GM12878 (cell line): ENCODE measurements around the gene MGAT2. TPM values are rescaled to one million over a fixed set of nuclear protein-coding genes. Genes with fewer than 3 reads are reported as not detected.

Experiments used
- ATAC-seq: fragments of 200-7000 bp; cut with Tn5 transposase; 3 replicates; pipeline ENCODE4 v1.9.1; 2020; ENCODE audit warnings: mild to moderate bottlenecking, moderate library complexity
- BruUV-seq: library from RNA; stranded (reverse); fragments of 400-500 nt; replicated peaks from 2 replicates; lab custom pipeline; 2021; lab: Mats Ljungman, UMichigan
- CTCF ChIA-PET: fragments of 300-600 bp; sonication (Branson Sonifier 250); formaldehyde crosslinking; extraction: SDS; loops from one replicate; lab custom pipeline; 2021; ENCODE audit warnings: inconsistent platforms; lab: Yijun Ruan, JAX
- POLR2A ChIA-PET: fragments of 350-600 bp; formaldehyde crosslinking; extraction: SDS; loops from one replicate; lab custom pipeline; 2021; ENCODE audit warnings: inconsistent platforms; lab: Charles Lee
- RAD21 ChIA-PET: fragments of 300-600 bp; sonication (Branson Sonifier 250); formaldehyde crosslinking; loops from one replicate; lab custom pipeline; 2023; ENCODE audit warnings: antibody characterized with exemption; ENCODE audit not compliant: unreplicated experiment; lab: Charles Lee
- SMC1A ChIA-PET: fragments of 300-600 bp; sonication (Branson Sonifier 250); formaldehyde crosslinking; loops from one replicate; lab custom pipeline; 2023; ENCODE audit not compliant: unreplicated experiment, uncharacterized antibody; lab: Charles Lee
- DNase-seq: peaks from one replicate; pipeline ENCODE4 v3.0.0-alpha.2; 2011; ENCODE audit warnings: low read depth, low spot score
- FAIRE-seq: peaks from 3 replicates; lab custom pipeline; 2011; peaks lifted over from hg19 to GRCh38; lab: Jason Lieb, UNC
- H2AFZ ChIP-seq: 2 replicates; pipeline ENCODE4 v1.6.0; 2011; ENCODE audit warnings: low read depth, low read length, control low read depth; ENCODE audit not compliant: control insufficient read depth
- H3K27ac ChIP-seq: 2 replicates; pipeline ENCODE4 v1.5.1; 2011; ENCODE audit warnings: control low read depth; ENCODE audit not compliant: control insufficient read depth, insufficient read depth
- H3K27me3 ChIP-seq, 2 experiments: replicated peaks in 1 of 2; 2 replicates each; pipeline versions ENCODE4 v1.6.0 to v1.6.1; 2011; ENCODE audit warnings: low read length in 1 of 2; ENCODE audit not compliant: control insufficient read depth in 2 of 2, insufficient read depth in 2 of 2
- H3K36me3 ChIP-seq, 2 experiments: 2 replicates each; pipeline ENCODE4 v1.5.1; 2011; ENCODE audit warnings: low read length in 1 of 2; ENCODE audit not compliant: control insufficient read depth in 2 of 2, insufficient read depth in 2 of 2
- H3K4me1 ChIP-seq: 2 replicates; pipeline ENCODE4 v1.6.1; 2011; ENCODE audit warnings: mild to moderate bottlenecking, low read length, moderate library complexity, mixed read lengths; ENCODE audit not compliant: control insufficient read depth, insufficient read depth
- H3K4me2 ChIP-seq: 2 replicates; pipeline ENCODE4 v1.6.0; 2011; ENCODE audit warnings: control low read depth; ENCODE audit not compliant: control insufficient read depth, insufficient read depth
- H3K4me3 ChIP-seq: fragments of 200-600 bp; sonication (generic); 2 replicates; pipeline ENCODE4 v1.5.1; 2016
- H3K79me2 ChIP-seq: 2 replicates; pipeline ENCODE4 v1.6.0; 2011; ENCODE audit warnings: low read length; ENCODE audit not compliant: control insufficient read depth, insufficient read depth
- H3K9ac ChIP-seq: 2 replicates; pipeline ENCODE4 v1.8.0; 2011; ENCODE audit warnings: low read length, control low read depth, mixed read lengths; ENCODE audit not compliant: control insufficient read depth, insufficient read depth
- H3K9me3 ChIP-seq: replicated peaks from 3 replicates; pipeline ENCODE4 v1.5.1; 2011; ENCODE audit warnings: mild to moderate bottlenecking, low read length; ENCODE audit not compliant: control insufficient read depth, insufficient read depth
- H4K20me1 ChIP-seq: 2 replicates; pipeline ENCODE4 v1.6.0; 2011; ENCODE audit not compliant: control insufficient read depth, insufficient read depth
- CHD2 ChIP-seq: IDR thresholded peaks from 2 replicates; pipeline ENCODE4 v1.6.1; 2011; ENCODE audit warnings: low read depth, low read length, improper control_type of control experiment, borderline replicate concordance
- CTCF ChIP-seq, 3 experiments: IDR thresholded peaks in 2 of 3; conservative IDR thresholded peaks in 1 of 3; 2 replicates each; pipeline ENCODE4 v1.5.1; 2011; ENCODE audit warnings: low read depth in 3 of 3, low read length in 3 of 3, mild to moderate bottlenecking in 3 of 3, control low read depth in 2 of 3, moderate library complexity in 2 of 3, inconsistent platforms in 1 of 3, mixed read lengths in 1 of 3; ENCODE audit not compliant: control insufficient read depth in 2 of 3, insufficient read depth in 1 of 3; ENCODE audit errors: extremely low read depth in 1 of 3
- FOS ChIP-seq: IDR thresholded peaks from 3 replicates; pipeline ENCODE4 v1.6.1; 2011; ENCODE audit warnings: borderline replicate concordance; ENCODE audit not compliant: insufficient read length; ENCODE audit errors: extremely low read depth
- HDAC6 ChIP-seq: fragments of 200-600 bp; sonication (generic); IDR thresholded peaks from one replicate; pipeline ENCODE4 v1.8.0; 2017; ENCODE audit warnings: antibody characterized with exemption; ENCODE audit not compliant: unreplicated experiment
- HSF1 ChIP-seq: fragments of 150-350 bp; IDR thresholded peaks from 2 replicates; pipeline ENCODE4 v1.6.1; 2014; ENCODE audit warnings: mild to moderate bottlenecking, low read depth, low read length
- IRF4 ChIP-seq: IDR thresholded peaks from 2 replicates; pipeline ENCODE4 v1.6.1; 2011; ENCODE audit warnings: low read depth, low read length
- MTA3 ChIP-seq: IDR thresholded peaks from 2 replicates; pipeline ENCODE4 v1.6.1; 2012; ENCODE audit warnings: low read length, inconsistent platforms, borderline replicate concordance
- MYC ChIP-seq: IDR thresholded peaks from 2 replicates; pipeline ENCODE4 v1.6.1; 2011; ENCODE audit warnings: mild to moderate bottlenecking, low read length, moderate library complexity, inconsistent platforms; ENCODE audit not compliant: insufficient read depth, insufficient replicate concordance, insufficient read length, severe bottlenecking
- NFXL1 ChIP-seq: fragments of 450-650 bp; IDR thresholded peaks from 2 replicates; pipeline ENCODE4 v1.6.1; 2017; ENCODE audit warnings: antibody characterized with exemption, mild to moderate bottlenecking, borderline replicate concordance
- PAX5 ChIP-seq: IDR thresholded peaks from 2 replicates; pipeline ENCODE4 v1.6.1; 2011; ENCODE audit warnings: low read depth, low read length, borderline replicate concordance
- PAX8 ChIP-seq: fragments of 450-650 bp; IDR thresholded peaks from 2 replicates; pipeline ENCODE4 v1.6.1; 2017; ENCODE audit warnings: mild to moderate bottlenecking, moderate library complexity
- PBX3 ChIP-seq: IDR thresholded peaks from 2 replicates; pipeline ENCODE4 v1.6.1; 2011; ENCODE audit warnings: mild to moderate bottlenecking, low read depth, low read length, moderate library complexity; ENCODE audit not compliant: insufficient replicate concordance
- RAD51 ChIP-seq: fragments of 450-650 bp; IDR thresholded peaks from 2 replicates; pipeline ENCODE4 v1.6.1; 2016; ENCODE audit warnings: moderate library complexity, mild to moderate bottlenecking, inconsistent platforms
- RFX5 ChIP-seq: IDR thresholded peaks from 2 replicates; pipeline ENCODE4 v1.6.1; 2011; ENCODE audit warnings: low read depth, low read length, improper control_type of control experiment
- SRF ChIP-seq, 2 experiments: IDR thresholded peaks; 2 replicates each; pipeline ENCODE4 v1.6.1; 2011; ENCODE audit warnings: low read depth in 2 of 2, low read length in 2 of 2, mild to moderate bottlenecking in 1 of 2, moderate library complexity in 1 of 2
- STAT3 ChIP-seq: IDR thresholded peaks from 2 replicates; pipeline ENCODE4 v1.6.1; 2011; ENCODE audit warnings: low read depth, low read length, improper control_type of control experiment
- TCF7 ChIP-seq: IDR thresholded peaks from 2 replicates; pipeline ENCODE4 v1.6.1; 2014; ENCODE audit warnings: antibody characterized with exemption, borderline replicate concordance
- ZNF384 ChIP-seq: IDR thresholded peaks from 2 replicates; pipeline ENCODE4 v1.6.1; 2012; ENCODE audit warnings: low read depth, mild to moderate bottlenecking, low read length, improper control_type of control experiment, borderline replicate concordance
- ZSCAN29 ChIP-seq: fragments of 450-650 bp; IDR thresholded peaks from 2 replicates; pipeline ENCODE4 v1.6.1; 2017; ENCODE audit warnings: mild to moderate bottlenecking, moderate library complexity
- WGBS: methylation state at CpG from one replicate; pipeline ENCODE4 v1.1.6; 2016; ENCODE audit warnings: low lambda C conversion rate; ENCODE audit not compliant: insufficient replicate concordance, insufficient coverage; ENCODE audit errors: missing lambda C conversion rate; 5-methylcytosine and 5-hydroxymethylcytosine counted together
- in situ Hi-C: fragments of 300-500 bp; cut with MboI; formaldehyde crosslinking; loops from 9 replicates; pipeline ENCODE4 v1.14.3; 2018; ENCODE audit warnings: mixed read lengths
- intact Hi-C: fragments of 100-400 bp; cut with micrococcal nuclease; formaldehyde crosslinking; loops from one replicate; pipeline ENCODE4 v1.14.2; 2022; ENCODE audit not compliant: unreplicated experiment
- polyA plus RNA-seq, 11 experiments: library from polyadenylated mRNA; depleted of rRNA in 4 of 11; unstranded in 6 of 11; stranded (reverse) in 5 of 11; fragments of >200 nt; fragmentation: Nextera tagmentation in 4 of 11; fragmentation: Illumina TruSeq in 1 of 11; extraction: Ambion mirVana in 4 of 11; extraction: Trizol in 1 of 11; gene quantifications; 1 replicate in 1 of 11; 2 replicates in 10 of 11; pipeline versions ENCODE4 v1.2.1 to v1.2.3, GENCODE V29; 2011 to 2016; ENCODE audit warnings: inconsistent platforms in 2 of 11, missing spikeins in 2 of 11, low read depth in 1 of 11
- total RNA-seq, 4 experiments: library from RNA; depleted of rRNA in 3 of 4; stranded (reverse); fragments of >200 nt in 3 of 4; fragmentation: Illumina TruSeq in 1 of 4; extraction: Trizol in 1 of 4; gene quantifications; 2 replicates each; pipeline versions ENCODE4 v1.2.1 to v1.2.3, GENCODE V29; 2013 to 2021

Gene MGAT2
- total and polyA plus RNA-seq, 10 of the 15 experiments (the other 5 are each of a cell fraction or from before 2014, with no cell fraction given): 0.03 to 51.8 (median 38.0) TPM; not detected in 1

- ATAC-seq (no peak), DNase-seq (no peak), FAIRE-seq (no peak)
- ChIA-PET CTCF (interaction anchor here (0.6 to 1.1 kb wide), 2 partner anchors 25 to 27 kb away, joined by 3 to 4 read pairs; no protein-coding TSS in a partner anchor), SMC1A (interaction anchor here (0.6 to 1.7 kb wide), 3 partner anchors 12 to 150 kb away, joined by 3 to 4 read pairs (median 3); no protein-coding TSS in a partner anchor), RAD21 (interaction anchor here (1.1 to 1.5 kb wide), 2 partner anchors 9 to 12 kb away, joined by 4 to 5 read pairs; partner anchors contain the start of genes MGAT2 and RPL36AL), POLR2A (interaction anchor here (0.8 kb wide), 1 partner anchor 8 kb away, joined by 4 read pairs; the partner anchor contains the start of genes MGAT2 and RPL36AL)
- Histone ChIP-seq H3K4me2 (no peak overlapping the region), H3K27me3 (no peaks in the 10 kb centered on the region), H3K9ac (no peak overlapping the region), H3K27ac (no peak overlapping the region), H3K36me3 (peaks cover 0 to 11% of the 10 kb centered on the region in 2 experiments; a peak in 3 of 4 replicates), H3K4me1 (no peaks in the 10 kb centered on the region), H3K4me3 (no peak overlapping the region), H3K9me3 (no peaks in the 10 kb centered on the region), H4K20me1 (no peaks in the 10 kb centered on the region), H2AFZ (no peak overlapping the region), H3K79me2 (peaks cover 15% of the 10 kb centered on the region)
- in situ Hi-C loops (no loop called here), intact Hi-C loops (no loop called here)
- no TSS peak for BruUV-seq
- 86% methylated on average over 4 of the region's 4 CpGs for WGBS
- TF ChIP-seq RAD51 (no peak), ZSCAN29 (no peak), HDAC6 (no peak), SRF (IDR thresholded peaks at IDR 0.05; ENCODE audit: low read depth in 2 of 2, low read length in 2 of 2) (no peak), PAX5 (no peak), HSF1 (no peak), FOS (no peak), NFXL1 (no peak), TCF7 (no peak), PBX3 (no peak), MYC (no peak), PAX8 (no peak), MTA3 (no peak), IRF4 (no peak), CHD2 (no peak), STAT3 (no peak), ZNF384 (no peak), RFX5 (no peak), CTCF (IDR thresholded peaks at IDR 0.05 in 2 of 3, conservative IDR thresholded peaks at IDR 0.05 in 1 of 3; ENCODE audit: control insufficient read depth in 2 of 3, extremely low read depth in 1 of 3, insufficient read depth in 1 of 3, low read depth in 3 of 3, low read length in 3 of 3) (no peak)
Observed at GRCh38 chr14:49612251-49612650, 8.3 kb upstream of the MGAT2 start.
